Inflammatory macrophage (primary cell): ENCODE results near the gene UBE2D2.
"Not testable (repeated sequence)": the region's sequence is repeated elsewhere in the genome, so short reads cannot be mapped to it uniquely, and the experiment has no call there.

Experiments used
- DNase-seq, 2 donors: peaks; one replicate each; pipeline ENCODE4 v3.0.0-alpha.2; 2020 to 2022
- total RNA-seq, 18 experiments: gene quantifications; one replicate each; lab custom pipeline; 2026; ENCODE audit warnings: mixed read lengths in 6 of 18, inconsistent platforms in 2 of 18; lab: John Stamatoyannopoulos, UW

UBE2D2 gene
- 57.1 to 112 (median 74.2) reads per million in 18 experiments for total RNA-seq

GRCh38 chr5:139560752-139561654 is at the start of gene UBE2D2:
TSS of gene UBE2D2 (plus strand) at chr5:139561339. CDS start at chr5:139561792, 453 bp downstream.
- DNase-seq: peak; percentile 98 to 99

DNA sequence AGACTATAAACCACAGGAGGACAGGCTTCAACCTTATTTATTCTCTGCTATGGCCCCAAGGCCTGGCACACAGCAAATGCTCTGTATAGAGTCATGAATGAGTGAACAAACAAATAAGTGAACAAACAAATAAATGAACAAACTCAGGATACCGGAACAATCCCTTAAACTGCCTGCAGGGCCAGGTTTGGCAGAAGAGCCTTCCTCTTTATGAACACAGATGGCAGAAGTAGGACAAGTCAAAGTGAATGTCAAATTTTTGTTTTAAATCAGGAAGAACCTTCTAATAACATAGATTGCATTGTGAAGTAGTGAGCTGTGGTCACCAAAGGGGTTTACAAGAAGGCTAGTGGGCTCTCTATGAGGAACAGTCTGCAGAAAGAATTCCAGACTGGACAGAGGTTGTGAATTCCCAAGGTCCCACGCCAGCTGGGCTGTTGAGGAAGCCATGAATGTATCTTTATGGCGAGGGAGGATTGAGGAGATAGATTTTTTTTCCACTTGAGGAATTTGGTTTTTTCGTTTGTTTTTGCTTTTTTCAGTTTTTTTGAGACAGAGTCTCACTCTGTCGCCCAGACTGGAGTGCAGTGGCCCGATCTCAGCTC is 48.3 kb upstream of the UBE2D2 start:
- peak; percentile 41 to 53 for DNase-seq

GRCh38 chr5:139513434-139513833 is 47.7 kb upstream of the UBE2D2 start:
- DNase-seq: peak; percentile 87

DNA sequence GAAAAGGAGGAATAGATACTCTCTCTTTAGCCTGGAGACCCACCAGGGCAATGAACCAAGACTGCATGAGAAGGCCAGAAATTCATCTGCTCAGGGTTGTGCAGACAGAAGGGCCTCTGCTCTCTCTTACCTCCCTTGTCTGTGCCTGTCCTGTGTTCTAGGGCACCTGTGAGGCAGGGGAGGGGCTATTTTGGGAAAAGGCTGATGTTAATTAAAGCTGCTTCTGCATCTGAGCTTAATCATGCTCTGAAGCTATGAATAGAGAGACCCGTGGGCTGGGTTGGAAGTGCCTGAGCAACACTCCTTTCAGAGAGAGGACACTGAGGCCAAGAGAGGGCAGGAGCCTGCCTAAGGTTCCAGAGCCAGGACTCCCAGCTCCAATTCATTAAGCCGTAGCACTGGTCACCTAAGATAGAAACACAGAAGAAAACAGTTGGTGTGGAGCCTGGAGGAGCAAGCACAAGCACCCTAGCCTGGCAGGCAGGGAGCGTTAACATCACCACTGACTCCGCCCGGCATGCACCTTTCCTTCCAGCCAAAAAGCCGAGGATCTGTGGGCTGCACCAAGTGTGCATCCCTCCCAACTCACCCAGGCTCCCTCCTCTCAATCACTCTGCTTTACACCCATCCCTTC is 47.2 kb upstream of the UBE2D2 start:
- no peak for DNase-seq

- no peak for DNase-seq
Observed at GRCh38 chr5:139514486-139514856, 46.7 kb upstream of the UBE2D2 start.

GRCh38 chr5:139517683-139518564 is 43.2 kb upstream of the UBE2D2 start:
- peak; percentile 89 to 92 for DNase-seq

GRCh38 chr5:139523635-139524445 is 37.3 kb upstream of the UBE2D2 start:
- DNase-seq: no peak

DNA sequence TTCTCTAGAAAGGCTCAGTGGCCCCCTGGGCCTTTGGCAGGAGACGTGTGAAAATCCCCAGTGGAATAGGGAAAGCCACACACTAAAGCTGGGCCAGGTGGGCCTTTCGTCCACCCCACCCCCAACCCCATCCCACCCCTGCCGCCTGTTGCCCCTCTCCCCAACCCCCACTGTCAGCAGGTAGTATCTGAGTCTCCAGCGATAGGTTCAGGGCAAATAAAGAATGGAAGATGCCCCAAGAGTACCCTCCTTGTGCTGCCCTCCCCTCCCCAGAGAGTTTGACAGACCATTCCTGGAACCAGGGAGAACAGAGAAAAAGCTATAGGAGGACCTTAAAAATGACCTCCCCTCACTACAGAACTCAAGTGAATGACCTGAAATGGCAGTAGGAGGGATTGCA is 36.7 kb upstream of the UBE2D2 start:
- DNase-seq: no peak

GRCh38 chr5:139524940-139525585 is 36.1 kb upstream of the UBE2D2 start:
- peak in 1 of 2 donors; percentile 15 for DNase-seq

GRCh38 chr5:139525586-139526308 is 35.4 kb upstream of the UBE2D2 start:
- DNase-seq: not testable (repeated sequence)

GRCh38 chr5:139526309-139527089 is 34.6 kb upstream of the UBE2D2 start:
- not testable (repeated sequence) for DNase-seq

- not testable (repeated sequence) for DNase-seq
Observed at GRCh38 chr5:139527090-139527470, 34.1 kb upstream of the UBE2D2 start.

- DNase-seq: not testable (repeated sequence)
Observed at GRCh38 chr5:139527896-139528467, 33.2 kb upstream of the UBE2D2 start.

- not testable (repeated sequence) for DNase-seq
Observed at GRCh38 chr5:139528695-139529094, 32.4 kb upstream of the UBE2D2 start.

GRCh38 chr5:139530079-139530478 is 31.1 kb upstream of the UBE2D2 start:
- not testable (repeated sequence) for DNase-seq

DNA sequence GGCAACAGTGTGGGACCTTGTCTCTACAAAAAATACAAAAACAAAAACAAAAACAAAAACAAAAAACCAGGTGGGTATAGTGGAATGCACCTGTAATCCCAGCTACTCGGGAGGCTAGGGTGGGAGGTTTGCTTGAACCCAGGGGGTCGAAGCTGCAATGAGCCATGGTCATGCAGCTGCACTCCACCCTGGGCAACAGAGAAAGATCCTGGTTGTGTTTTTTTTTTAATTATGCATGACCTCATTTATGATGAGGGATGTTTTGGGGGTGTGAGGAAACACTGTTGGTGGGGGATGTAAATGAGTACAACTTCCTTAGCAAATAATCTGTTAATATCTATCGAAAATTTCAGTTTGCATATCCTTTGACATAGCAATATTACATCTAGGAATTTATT is 29.4 kb upstream of the UBE2D2 start:
- DNase-seq: no peak

- peak; percentile 68 to 84 for DNase-seq
Observed at GRCh38 chr5:139543423-139543991, 17.6 kb upstream of the UBE2D2 start.

DNA sequence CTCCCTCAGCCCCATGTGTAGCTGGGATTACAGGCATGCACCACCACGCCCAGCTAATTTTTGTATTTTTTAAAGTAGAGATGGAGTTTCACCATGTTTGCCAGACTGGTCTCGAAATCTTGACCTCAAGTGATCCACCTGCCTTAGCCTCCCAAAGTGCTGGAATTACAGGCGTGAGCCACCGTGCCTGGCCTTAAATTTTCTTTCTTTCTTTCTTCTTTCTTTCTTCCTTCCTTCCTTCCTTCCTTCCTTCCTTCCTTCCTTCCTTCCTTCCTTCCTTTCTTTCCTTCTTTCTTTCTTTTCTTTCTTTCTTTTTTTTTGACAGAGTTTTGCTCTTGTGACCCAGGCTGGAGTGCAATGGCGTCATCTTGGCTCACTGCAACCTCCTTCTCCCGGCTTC is 14.5 kb upstream of the UBE2D2 start:
- DNase-seq: not testable (repeated sequence)
